ENCODE results near the gene LRRC8A.
"Not testable (repeated sequence)": the region's sequence is repeated elsewhere in the genome, so short reads cannot be mapped to it uniquely, and the experiment has no call there.

Gene LRRC8A

GRCh38 chr9:128921881-128922763 is 40.2 kb downstream of the LRRC8A start:
- no peak for DNase-seq (ENCODE audit: low spot score)

GRCh38 chr9:128923493-128923883 is 41.6 kb downstream of the LRRC8A start:
- no peak for DNase-seq (ENCODE audit: low spot score)

GRCh38 chr9:128927731-128928411 is 45.9 kb downstream of the LRRC8A start:
- no peak for DNase-seq (ENCODE audit: low spot score)

GRCh38 chr9:128928624-128929023 is 46.7 kb downstream of the LRRC8A start:
- DNase-seq (ENCODE audit: low spot score): no peak

- no peak for DNase-seq (ENCODE audit: low spot score)
Observed at GRCh38 chr9:128929560-128929959, 47.6 kb downstream of the LRRC8A start.

- DNase-seq (ENCODE audit: low spot score): no peak
Observed at GRCh38 chr9:128933731-128934130, 51.8 kb downstream of the LRRC8A start.

- DNase-seq (ENCODE audit: low spot score): no peak
Observed at GRCh38 chr9:128936171-128936865, 54.4 kb downstream of the LRRC8A start.

- no peak for DNase-seq (ENCODE audit: low spot score)
Observed at GRCh38 chr9:128937310-128938165, 55.6 kb downstream of the LRRC8A start.

- no peak for DNase-seq (ENCODE audit: low spot score)
Observed at GRCh38 chr9:128940271-128940921, 58.5 kb downstream of the LRRC8A start.

GRCh38 chr9:128940946-128941755 is 59.2 kb downstream of the LRRC8A start:
- no peak for DNase-seq (ENCODE audit: low spot score)

- DNase-seq (ENCODE audit: low spot score): no peak
Observed at GRCh38 chr9:128943832-128944620, 62.1 kb downstream of the LRRC8A start.

- not testable (repeated sequence) for DNase-seq (ENCODE audit: low spot score)
Observed at GRCh38 chr9:128944966-128945365, 63.0 kb downstream of the LRRC8A start.

GRCh38 chr9:128945798-128946501 is 64.0 kb downstream of the LRRC8A start:
- DNase-seq (ENCODE audit: low spot score): no peak

- peak; percentile 23 for DNase-seq (ENCODE audit: low spot score)
Observed at GRCh38 chr9:128946571-128947276, 64.8 kb downstream of the LRRC8A start.

GRCh38 chr9:128947277-128947526 is 65.3 kb downstream of the LRRC8A start:
- no peak for DNase-seq (ENCODE audit: low spot score)

- DNase-seq (ENCODE audit: low spot score): peak; percentile 90
Observed at GRCh38 chr9:128947527-128948301, 65.8 kb downstream of the LRRC8A start, which contains the start of the genes DOLK and NUP188. Gene DOLK (minus strand): TSS chr9:128947603. CDS start chr9:128947303, 300 bp downstream. Gene NUP188 (plus strand): TSS chr9:128947699. CDS start chr9:128947720, 21 bp downstream.

- DNase-seq (ENCODE audit: low spot score): not testable (repeated sequence)
Observed at GRCh38 chr9:128961403-128961802, 79.5 kb downstream of the LRRC8A start.
